Measurements from ENCODE around the gene AK1. TPM values are rescaled to one million over a fixed set of nuclear protein-coding genes. Genes with fewer than 3 reads are reported as not detected.
"Not testable (repeated sequence)": the region's sequence is repeated elsewhere in the genome, so short reads cannot be mapped to it uniquely, and the experiment has no call there.

AK1 gene
- total RNA-seq, 1 donor from 2014 or later: 58.3 TPM

GRCh38 chr9:127847178-127847510 lies 30.3 kb downstream of the AK1 start:
- no peak for DNase-seq (ENCODE audit: low read depth)
- TF ChIP-seq CTCF (conservative IDR thresholded peaks at IDR 0.05; ENCODE audit: low read depth, low read length): no peak
- H3K4me3 ChIP-seq (ENCODE audit: low read depth, low read length): no peak overlapping the region

GRCh38 chr9:127846443-127847177 lies 30.9 kb downstream of the AK1 start:
- no peak for DNase-seq (ENCODE audit: low read depth)

GRCh38 chr9:127845619-127846018 lies 31.9 kb downstream of the AK1 start:
- H3K4me3 ChIP-seq (ENCODE audit: low read depth, low read length): not testable (repeated sequence)

More at GRCh38 chr9:127846443-127847177, 30.9 kb downstream of the AK1 start:
- TF ChIP-seq CTCF (conservative IDR thresholded peaks at IDR 0.05; ENCODE audit: low read depth, low read length): no peak
- no peak overlapping the region for H3K4me3 ChIP-seq (ENCODE audit: low read depth, low read length)

GRCh38 chr9:127844821-127845359 lies 32.6 kb downstream of the AK1 start:
- DNase-seq (ENCODE audit: low read depth): no peak
- no peak for TF ChIP-seq CTCF (conservative IDR thresholded peaks at IDR 0.05; ENCODE audit: low read depth, low read length)

More at GRCh38 chr9:127845619-127846018, 31.9 kb downstream of the AK1 start:
- not testable (repeated sequence) for DNase-seq (ENCODE audit: low read depth)

GRCh38 chr9:127841087-127841835 lies 36.2 kb downstream of the AK1 start:
- no peak for TF ChIP-seq CTCF (conservative IDR thresholded peaks at IDR 0.05; ENCODE audit: low read depth, low read length)
- no peak overlapping the region for H3K4me3 ChIP-seq (ENCODE audit: low read depth, low read length)
- DNase-seq (ENCODE audit: low read depth): no peak

More at GRCh38 chr9:127844821-127845359, 32.6 kb downstream of the AK1 start:
- H3K4me3 ChIP-seq (ENCODE audit: low read depth, low read length): no peak overlapping the region

- no peak for TF ChIP-seq CTCF (conservative IDR thresholded peaks at IDR 0.05; ENCODE audit: low read depth, low read length)
- DNase-seq (ENCODE audit: low read depth): peak; percentile 32
- peak overlapping the region; percentile 33 for H3K4me3 ChIP-seq (ENCODE audit: low read depth, low read length)
Observed at GRCh38 chr9:127838375-127839078, 38.9 kb downstream of the AK1 start.

- TF ChIP-seq CTCF (conservative IDR thresholded peaks at IDR 0.05; ENCODE audit: low read depth, low read length): no peak
- no peak overlapping the region for H3K4me3 ChIP-seq (ENCODE audit: low read depth, low read length)
- DNase-seq (ENCODE audit: low read depth): no peak
Observed at GRCh38 chr9:127837346-127837745, 40.1 kb downstream of the AK1 start.

- not testable (repeated sequence) for DNase-seq (ENCODE audit: low read depth); H3K4me3 ChIP-seq (ENCODE audit: low read depth, low read length)
Observed at GRCh38 chr9:127836561-127836960, 40.9 kb downstream of the AK1 start.

Data from epithelial cell of proximal tubule (primary cell).